Parathyroid adenoma (tissue), 2 donors: ENCODE data around the gene DGUOK.
A peak's percentile ranks its signal among the peaks of the same experiment; 100 is the strongest.

Experiments
- H2AFZ ChIP-seq: fragments of 300-600 bp; sonication (generic); one replicate; pipeline ENCODE4 v1.7.0; 2017; ENCODE audit warnings: antibody characterized with exemption, mild to moderate bottlenecking
- H3K27ac ChIP-seq: fragments of 300-600 bp; sonication (generic); one replicate; pipeline ENCODE4 v1.7.0; 2017
- H3K27me3 ChIP-seq: fragments of 300-600 bp; sonication (generic); one replicate; pipeline ENCODE4 v1.7.0; 2017; ENCODE audit warnings: low read length; ENCODE audit not compliant: control insufficient read depth, insufficient read depth
- H3K36me3 ChIP-seq: fragments of 300-600 bp; sonication (generic); one replicate; pipeline ENCODE4 v1.7.0; 2017; ENCODE audit warnings: low read length; ENCODE audit not compliant: control insufficient read depth, insufficient read depth
- H3K4me1 ChIP-seq: fragments of 300-600 bp; sonication (generic); one replicate; pipeline ENCODE4 v1.7.0; 2017; ENCODE audit warnings: control low read depth
- H3K4me2 ChIP-seq: fragments of 300-600 bp; sonication (generic); one replicate; pipeline ENCODE4 v1.7.0; 2017; ENCODE audit warnings: low read length
- H3K4me3 ChIP-seq: fragments of 300-600 bp; sonication (generic); one replicate; pipeline ENCODE4 v1.7.0; 2017; ENCODE audit warnings: low read depth, low read length
- H3K79me2 ChIP-seq: fragments of 300-600 bp; sonication (generic); one replicate; pipeline ENCODE4 v1.7.0; 2017; ENCODE audit warnings: control low read depth
- H3K9ac ChIP-seq: fragments of 300-600 bp; sonication (generic); one replicate; pipeline ENCODE4 v1.7.0; 2017; ENCODE audit warnings: mild to moderate bottlenecking
- H3K9me3 ChIP-seq: fragments of 300-600 bp; sonication (generic); one replicate; pipeline ENCODE4 v1.7.0; 2017; ENCODE audit warnings: low read length; ENCODE audit not compliant: control insufficient read depth
- TF ChIP-seq, protein P1 (sequence below): fragments of 300-600 bp; sonication (generic); IDR thresholded peaks from one replicate; pipeline ENCODE4 v1.7.0; 2017; ENCODE audit warnings: antibody characterized with exemption, mild to moderate bottlenecking
- donor health status: primary hyperparathyroidism.

The DGUOK gene

DNA sequence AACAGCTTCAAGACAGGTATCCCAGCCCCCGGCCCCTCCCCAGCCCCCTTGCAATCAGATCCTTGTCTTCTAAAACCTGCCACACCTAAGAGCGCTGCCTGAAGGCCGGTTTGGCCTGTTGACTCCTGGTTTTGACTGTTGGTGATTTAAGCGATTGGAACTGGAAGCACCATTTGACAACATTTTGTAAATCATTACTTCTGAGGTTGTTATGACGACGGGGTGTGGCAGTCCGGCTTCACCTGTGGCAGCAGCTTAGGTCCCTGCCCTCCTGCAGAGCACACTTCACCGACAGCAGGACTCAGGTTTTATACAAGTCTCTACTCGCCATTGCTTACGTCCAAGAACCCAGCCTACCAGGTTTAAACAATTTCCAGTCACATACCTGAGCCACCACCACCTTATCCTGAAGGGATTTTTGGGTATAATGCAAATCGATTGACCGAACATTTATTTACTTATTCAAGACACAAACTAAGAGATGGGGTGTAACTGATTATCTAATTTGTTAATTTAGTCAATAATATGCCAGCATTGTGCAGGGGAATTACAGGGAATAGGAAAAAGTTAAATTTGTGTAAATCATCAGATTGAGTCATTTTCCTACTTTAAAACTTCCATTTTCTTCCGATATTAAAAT lies 707 bp upstream of the DGUOK start:
- TF ChIP-seq, protein P1, sequence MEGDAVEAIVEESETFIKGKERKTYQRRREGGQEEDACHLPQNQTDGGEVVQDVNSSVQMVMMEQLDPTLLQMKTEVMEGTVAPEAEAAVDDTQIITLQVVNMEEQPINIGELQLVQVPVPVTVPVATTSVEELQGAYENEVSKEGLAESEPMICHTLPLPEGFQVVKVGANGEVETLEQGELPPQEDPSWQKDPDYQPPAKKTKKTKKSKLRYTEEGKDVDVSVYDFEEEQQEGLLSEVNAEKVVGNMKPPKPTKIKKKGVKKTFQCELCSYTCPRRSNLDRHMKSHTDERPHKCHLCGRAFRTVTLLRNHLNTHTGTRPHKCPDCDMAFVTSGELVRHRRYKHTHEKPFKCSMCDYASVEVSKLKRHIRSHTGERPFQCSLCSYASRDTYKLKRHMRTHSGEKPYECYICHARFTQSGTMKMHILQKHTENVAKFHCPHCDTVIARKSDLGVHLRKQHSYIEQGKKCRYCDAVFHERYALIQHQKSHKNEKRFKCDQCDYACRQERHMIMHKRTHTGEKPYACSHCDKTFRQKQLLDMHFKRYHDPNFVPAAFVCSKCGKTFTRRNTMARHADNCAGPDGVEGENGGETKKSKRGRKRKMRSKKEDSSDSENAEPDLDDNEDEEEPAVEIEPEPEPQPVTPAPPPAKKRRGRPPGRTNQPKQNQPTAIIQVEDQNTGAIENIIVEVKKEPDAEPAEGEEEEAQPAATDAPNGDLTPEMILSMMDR = no peak
- Histone ChIP-seq H3K79me2 (peaks cover 8% of the 10 kb centered on the region), H2AFZ (peak overlapping the region; percentile 88), H3K27me3 (no peaks in the 10 kb centered on the region), H3K36me3 (no peaks in the 10 kb centered on the region), H3K27ac (peak overlapping the region; percentile 86), H3K4me3 (peak overlapping the region; percentile 65), H3K4me1 (no peaks in the 10 kb centered on the region), H3K4me2 (peak overlapping the region; percentile 48), H3K9me3 (no peaks in the 10 kb centered on the region), H3K9ac (no peak overlapping the region)

DNA sequence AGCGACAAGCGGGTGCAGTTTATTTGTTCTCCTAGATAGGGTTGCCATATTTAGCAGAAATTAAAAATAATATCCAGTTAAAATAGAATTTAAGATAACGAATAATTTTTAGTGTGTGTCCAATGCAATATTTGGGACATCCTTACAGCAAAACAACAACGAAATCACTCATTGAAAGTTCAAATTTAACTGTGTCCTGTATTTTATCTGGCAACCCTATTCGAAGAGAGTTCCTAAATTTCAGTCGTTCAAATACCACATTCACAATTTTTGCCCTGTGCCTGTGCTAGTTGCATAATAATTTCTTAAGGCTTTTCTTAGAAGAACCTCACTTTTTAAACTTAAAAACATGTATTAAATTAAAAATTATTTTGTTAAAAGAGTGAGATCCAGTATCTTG lies 664 bp downstream of the DGUOK start:
- TF ChIP-seq, protein P1 = no peak
- Histone ChIP-seq H3K79me2 (peaks cover 16% of the 10 kb centered on the region), H3K4me3 (peak overlapping the region; percentile 65), H2AFZ (peak overlapping the region; percentile 88), H3K9me3 (no peaks in the 10 kb centered on the region), H3K27ac (peak overlapping the region; percentile 86), H3K4me2 (peak overlapping the region; percentile 48), H3K36me3 (no peaks in the 10 kb centered on the region), H3K4me1 (no peaks in the 10 kb centered on the region), H3K9ac (no peak overlapping the region), H3K27me3 (no peaks in the 10 kb centered on the region)

DNA sequence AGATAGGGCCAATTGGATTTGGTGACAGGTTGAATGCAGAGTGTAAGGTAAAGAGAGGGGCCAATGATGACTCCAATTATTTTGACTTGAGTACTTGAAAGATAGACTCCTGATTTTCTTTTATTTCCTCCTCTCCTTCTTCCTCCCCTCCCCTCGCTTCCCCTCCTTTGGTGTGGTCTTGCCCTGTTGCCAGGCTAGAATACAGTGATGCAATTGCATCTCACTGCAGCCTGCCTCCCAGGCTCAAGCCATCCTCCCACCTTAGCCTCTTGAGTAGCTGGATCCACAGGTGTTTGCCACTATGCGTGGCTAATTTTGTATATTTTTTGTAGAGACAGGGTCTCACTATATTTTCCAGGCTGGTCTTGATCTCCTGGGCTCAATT lies 2.3 kb downstream of the DGUOK start:
- no peaks in the 10 kb centered on the region for H3K36me3 ChIP-seq
- peaks cover 16% of the 10 kb centered on the region for H3K79me2 ChIP-seq
- no peak overlapping the region for H2AFZ ChIP-seq
- no peak overlapping the region for H3K27ac ChIP-seq
- H3K9ac ChIP-seq = no peak overlapping the region
- no peak overlapping the region for H3K4me2 ChIP-seq
- no peak overlapping the region for H3K4me3 ChIP-seq
- no peaks in the 10 kb centered on the region for H3K27me3 ChIP-seq
- TF ChIP-seq, protein P1 = no peak
- H3K9me3 ChIP-seq = no peaks in the 10 kb centered on the region
- no peaks in the 10 kb centered on the region for H3K4me1 ChIP-seq

DNA sequence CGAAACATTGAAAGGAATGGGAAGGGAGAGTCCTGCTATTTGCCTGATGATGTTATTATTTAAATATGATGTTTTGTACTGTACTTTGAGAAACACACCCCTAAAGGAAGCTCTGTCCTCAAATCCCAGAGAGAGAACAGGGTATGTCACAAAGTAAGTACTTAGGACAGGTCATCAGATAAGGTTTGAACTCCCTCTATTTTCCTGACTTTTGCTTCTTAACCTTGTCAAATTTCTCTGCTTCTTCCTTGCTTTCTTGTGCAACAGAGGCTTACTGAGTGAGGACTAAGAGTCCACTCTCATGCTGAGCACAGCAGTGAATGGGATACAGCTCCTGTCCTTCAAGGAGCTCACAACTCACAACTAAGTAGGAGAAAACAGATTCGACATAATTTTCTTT lies 3.7 kb downstream of the DGUOK start:
- Histone ChIP-seq H3K79me2 (peaks cover 16% of the 10 kb centered on the region), H3K4me1 (no peaks in the 10 kb centered on the region), H3K36me3 (no peaks in the 10 kb centered on the region), H2AFZ (no peak overlapping the region), H3K4me3 (no peak overlapping the region), H3K4me2 (no peak overlapping the region), H3K9me3 (no peaks in the 10 kb centered on the region), H3K27ac (no peak overlapping the region), H3K27me3 (no peaks in the 10 kb centered on the region), H3K9ac (no peak overlapping the region)
- TF ChIP-seq, protein P1 = no peak
